Astrocyte (in vitro differentiated cells and primary cell): ENCODE results near the gene EVA1C. TPM values are rescaled to one million over a fixed set of nuclear protein-coding genes. Genes with fewer than 3 reads are reported as not detected.
A peak's percentile ranks its signal among the peaks of the same experiment; 100 is the strongest.
"Not testable (repeated sequence)": the region's sequence is repeated elsewhere in the genome, so short reads cannot be mapped to it uniquely, and the experiment has no call there.

Experiments
- DNase-seq: peaks from one replicate; pipeline ENCODE4 v3.0.0-alpha.2; 2010; ENCODE audit warnings: low read depth
- FAIRE-seq: peaks from 2 replicates; lab custom pipeline; 2011; peaks lifted over from hg19 to GRCh38; lab: Jason Lieb, UNC
- H2AFZ ChIP-seq: 2 replicates; pipeline ENCODE4 v1.6.0; 2012; ENCODE audit warnings: low read depth, low read length, inconsistent platforms
- H3K27ac ChIP-seq: 2 replicates; pipeline ENCODE4 v1.5.1; 2011; ENCODE audit warnings: low read depth, low read length, inconsistent platforms
- H3K27me3 ChIP-seq: 2 replicates; pipeline ENCODE4 v1.6.0; 2011; ENCODE audit warnings: low read length, inconsistent platforms; ENCODE audit not compliant: insufficient read depth
- H3K36me3 ChIP-seq: 2 replicates; pipeline ENCODE4 v1.5.1; 2011; ENCODE audit warnings: low read length, inconsistent platforms; ENCODE audit not compliant: insufficient read depth
- H3K4me1 ChIP-seq: 2 replicates; pipeline ENCODE4 v1.5.1; 2011; ENCODE audit warnings: low read length, inconsistent platforms; ENCODE audit not compliant: insufficient read depth
- H3K4me2 ChIP-seq: 2 replicates; pipeline ENCODE4 v1.6.0; 2012; ENCODE audit warnings: low read length, inconsistent platforms
- H3K4me3 ChIP-seq: 2 replicates; pipeline ENCODE4 v1.5.1; 2011; ENCODE audit warnings: low read depth, mild to moderate bottlenecking, low read length, inconsistent platforms; ENCODE audit not compliant: insufficient read depth
- H3K79me2 ChIP-seq: 2 replicates; pipeline ENCODE4 v1.6.0; 2012; ENCODE audit warnings: mild to moderate bottlenecking, low read length, inconsistent platforms; ENCODE audit not compliant: insufficient read depth
- H3K9ac ChIP-seq: 2 replicates; pipeline ENCODE4 v1.6.0; 2012; ENCODE audit warnings: mild to moderate bottlenecking, low read length, inconsistent platforms
- H3K9me3 ChIP-seq: 2 replicates; pipeline ENCODE4 v1.5.1; 2012; ENCODE audit warnings: low read depth, mild to moderate bottlenecking, low read length, inconsistent platforms; ENCODE audit not compliant: insufficient read depth
- H4K20me1 ChIP-seq: 2 replicates; pipeline ENCODE4 v1.6.0; 2012; ENCODE audit warnings: low read length, inconsistent platforms; ENCODE audit not compliant: insufficient read depth
- H3K27ac Mint-ChIP-seq: one replicate; pipeline ENCODE4 v1.8.0; 2021; ENCODE audit warnings: mild to moderate bottlenecking, mixed read lengths; ENCODE audit not compliant: unreplicated experiment
- H3K27me3 Mint-ChIP-seq: one replicate; pipeline ENCODE4 v1.8.0; 2021; ENCODE audit warnings: low read depth, mixed read lengths; ENCODE audit not compliant: unreplicated experiment
- H3K36me3 Mint-ChIP-seq: one replicate; pipeline ENCODE4 v1.8.0; 2021; ENCODE audit warnings: low read depth, mixed read lengths; ENCODE audit not compliant: unreplicated experiment
- H3K4me1 Mint-ChIP-seq: one replicate; pipeline ENCODE4 v1.8.0; 2021; ENCODE audit warnings: low read depth, mixed read lengths; ENCODE audit not compliant: unreplicated experiment
- H3K4me3 Mint-ChIP-seq: one replicate; pipeline ENCODE4 v1.8.0; 2021; ENCODE audit warnings: mild to moderate bottlenecking, moderate library complexity, mixed read lengths; ENCODE audit not compliant: unreplicated experiment
- H3K9me3 Mint-ChIP-seq: one replicate; pipeline ENCODE4 v1.8.0; 2021; ENCODE audit warnings: mild to moderate bottlenecking, mixed read lengths; ENCODE audit not compliant: unreplicated experiment
- CTCF ChIP-seq: IDR thresholded peaks from 2 replicates; pipeline ENCODE4 v1.5.1; 2011; ENCODE audit warnings: low read depth, mild to moderate bottlenecking, inconsistent platforms, low read length, moderate library complexity; ENCODE audit not compliant: insufficient read depth
- EZH2 ChIP-seq: IDR thresholded peaks from 2 replicates; pipeline ENCODE4 v1.6.1; 2012; ENCODE audit warnings: mild to moderate bottlenecking, low read length, inconsistent platforms; ENCODE audit not compliant: insufficient read depth
- total RNA-seq: library from RNA; stranded (reverse); gene quantifications from 2 replicates; pipeline ENCODE4 v1.2.1, GENCODE V29; 2021

EVA1C gene
- total RNA-seq, 1 donor from 2014 or later, result not detected

- H4K20me1 ChIP-seq, result peaks cover 58% of the 10 kb centered on the region
- TF ChIP-seq EZH2 (no peak), CTCF (no peak)
- H3K27me3 ChIP-seq, result no peaks in the 10 kb centered on the region
- H2AFZ ChIP-seq, result no peak overlapping the region
- FAIRE-seq (peak; percentile 71), DNase-seq (peak; percentile 78)
- Mint-ChIP-seq H3K36me3 (peaks cover 4% of the 10 kb centered on the region), H3K9me3 (peaks cover 3% of the 10 kb centered on the region), H3K27ac (no peak overlapping the region), H3K4me1 (peaks cover 27% of the 10 kb centered on the region), H3K4me3 (no peak overlapping the region), H3K27me3 (no peaks in the 10 kb centered on the region)
- peaks cover 30% of the 10 kb centered on the region for H3K4me1 ChIP-seq
- H3K27ac ChIP-seq, result peak overlapping the region; percentile 59
- H3K9ac ChIP-seq, result peak overlapping the region; percentile 53
- no peaks in the 10 kb centered on the region for H3K36me3 ChIP-seq
- H3K4me3 ChIP-seq, result no peak overlapping the region
- H3K79me2 ChIP-seq, result peaks cover 80% of the 10 kb centered on the region
- H3K4me2 ChIP-seq, result peak overlapping the region; percentile 68
- no peaks in the 10 kb centered on the region for H3K9me3 ChIP-seq
These were observed 23.0 kb upstream of the EVA1C start for GRCh38 chr21:32389337-32390015.

- not testable (repeated sequence) for H3K4me3 Mint-ChIP-seq, H2AFZ ChIP-seq, H3K4me2 ChIP-seq, H3K27ac ChIP-seq, H3K9me3 Mint-ChIP-seq, H3K27me3 Mint-ChIP-seq, H3K9me3 ChIP-seq, H3K27ac Mint-ChIP-seq, H3K4me3 ChIP-seq, H3K9ac ChIP-seq, H3K36me3 ChIP-seq, H3K36me3 Mint-ChIP-seq, H3K27me3 ChIP-seq, DNase-seq, FAIRE-seq
- H3K4me1 Mint-ChIP-seq, result peaks cover 27% of the 10 kb centered on the region
- peaks cover 70% of the 10 kb centered on the region for H3K79me2 ChIP-seq
- peaks cover 30% of the 10 kb centered on the region for H3K4me1 ChIP-seq
- H4K20me1 ChIP-seq, result peaks cover 55% of the 10 kb centered on the region
These were observed 21.8 kb upstream of the EVA1C start for GRCh38 chr21:32390537-32391224.

GRCh38 chr21:32391755-32392154 lies 20.8 kb upstream of the EVA1C start:
- Histone ChIP-seq H3K27me3 (no peaks in the 10 kb centered on the region), H3K36me3 (no peaks in the 10 kb centered on the region), H3K4me3 (peak overlapping the region; percentile 88), H3K9ac (peak overlapping the region; percentile 85), H3K79me2 (peaks cover 60% of the 10 kb centered on the region), H3K27ac (no peak overlapping the region), H4K20me1 (peaks cover 44% of the 10 kb centered on the region), H3K9me3 (no peaks in the 10 kb centered on the region), H3K4me2 (peak overlapping the region; percentile 87), H3K4me1 (peaks cover 27% of the 10 kb centered on the region), H2AFZ (no peak overlapping the region)
- Mint-ChIP-seq H3K27me3 (peaks cover 4% of the 10 kb centered on the region), H3K36me3 (peaks cover 4% of the 10 kb centered on the region), H3K4me1 (peaks cover 27% of the 10 kb centered on the region), H3K9me3 (peaks cover 3% of the 10 kb centered on the region), H3K4me3 (peak overlapping the region; percentile 91), H3K27ac (no peak overlapping the region)
- TF ChIP-seq CTCF, result no peak
- TF ChIP-seq EZH2, result no peak
- no peak for FAIRE-seq
- no peak for DNase-seq
